Measurements from ENCODE around the gene SLC30A5.
"Not testable (repeated sequence)": the region's sequence is repeated elsewhere in the genome, so short reads cannot be mapped to it uniquely, and the experiment has no call there.

Gene SLC30A5

GRCh38 chr5:69093771-69094482 is at the start of gene SLC30A5:
Gene SLC30A5, plus strand, starts transcription at chr5:69094014. Its CDS starts 242 bp downstream, at chr5:69094256.
- peak within 1 kb of the TSS; percentile 85 for H3K4me2 ChIP-seq (ENCODE audit: low read length)
- no peaks in the 10 kb centered on the region for H3K36me3 ChIP-seq (ENCODE audit: control insufficient read depth, insufficient read depth, low read length)
- H3K9ac ChIP-seq = peak within 1 kb of the TSS; percentile 98
- peak; percentile 97 for TF ChIP-seq CTCF (IDR thresholded peaks at IDR 0.05)
- peaks cover 25% of the 10 kb centered on the region for H3K79me2 ChIP-seq
- H3K4me3 ChIP-seq (ENCODE audit: low read depth, low read length) = peak within 1 kb of the TSS; percentile 77
- peak within 1 kb of the TSS; percentile 99 for H2AFZ ChIP-seq
- H3K9me3 ChIP-seq (ENCODE audit: control insufficient read depth, low read length) = no peaks in the 10 kb centered on the region
- H3K27me3 ChIP-seq (ENCODE audit: control insufficient read depth, insufficient read depth, low read length) = no peaks in the 10 kb centered on the region
- peaks cover 5% of the 10 kb centered on the region for H3K4me1 ChIP-seq
- H3K27ac ChIP-seq = peak within 1 kb of the TSS; percentile 92

GRCh38 chr5:69045213-69045612 is 48.6 kb upstream of the SLC30A5 start:
- H3K9me3 ChIP-seq (ENCODE audit: control insufficient read depth, low read length); H3K27me3 ChIP-seq (ENCODE audit: control insufficient read depth, insufficient read depth, low read length); H3K27ac ChIP-seq; H3K4me2 ChIP-seq (ENCODE audit: low read length); H3K36me3 ChIP-seq (ENCODE audit: control insufficient read depth, insufficient read depth, low read length); H3K9ac ChIP-seq; H3K4me3 ChIP-seq (ENCODE audit: low read depth, low read length); H3K4me1 ChIP-seq; H3K79me2 ChIP-seq: not testable (repeated sequence)
- peak overlapping the region; percentile 39 for H2AFZ ChIP-seq

- Histone ChIP-seq H3K79me2 (no peaks in the 10 kb centered on the region), H3K9ac (no peak overlapping the region), H3K4me3 (ENCODE audit: low read depth, low read length) (no peak overlapping the region), H3K27ac (no peak overlapping the region), H2AFZ (peak overlapping the region; percentile 6), H3K27me3 (ENCODE audit: control insufficient read depth, insufficient read depth, low read length) (no peaks in the 10 kb centered on the region), H3K4me2 (ENCODE audit: low read length) (no peak overlapping the region), H3K9me3 (ENCODE audit: control insufficient read depth, low read length) (no peaks in the 10 kb centered on the region), H3K4me1 (no peaks in the 10 kb centered on the region), H3K36me3 (ENCODE audit: control insufficient read depth, insufficient read depth, low read length) (no peaks in the 10 kb centered on the region)
- no peak for TF ChIP-seq CTCF (IDR thresholded peaks at IDR 0.05)
Measured at GRCh38 chr5:69046375-69046957, 47.3 kb upstream of the SLC30A5 start.

GRCh38 chr5:69048230-69048629 is 45.6 kb upstream of the SLC30A5 start:
- Histone ChIP-seq H3K4me1 (no peaks in the 10 kb centered on the region), H3K27me3 (ENCODE audit: control insufficient read depth, insufficient read depth, low read length) (no peaks in the 10 kb centered on the region), H3K79me2 (no peaks in the 10 kb centered on the region), H3K36me3 (ENCODE audit: control insufficient read depth, insufficient read depth, low read length) (no peaks in the 10 kb centered on the region), H3K4me3 (ENCODE audit: low read depth, low read length) (no peak overlapping the region), H3K9me3 (ENCODE audit: control insufficient read depth, low read length) (no peaks in the 10 kb centered on the region), H2AFZ (no peak overlapping the region), H3K27ac (no peak overlapping the region), H3K9ac (no peak overlapping the region), H3K4me2 (ENCODE audit: low read length) (no peak overlapping the region)
- TF ChIP-seq CTCF (IDR thresholded peaks at IDR 0.05) = peak; percentile 45

- Histone ChIP-seq H3K27me3 (ENCODE audit: control insufficient read depth, insufficient read depth, low read length) (no peaks in the 10 kb centered on the region), H2AFZ (no peak overlapping the region), H3K4me2 (ENCODE audit: low read length) (no peak overlapping the region), H3K9me3 (ENCODE audit: control insufficient read depth, low read length) (no peaks in the 10 kb centered on the region), H3K79me2 (no peaks in the 10 kb centered on the region), H3K9ac (no peak overlapping the region), H3K4me3 (ENCODE audit: low read depth, low read length) (no peak overlapping the region), H3K36me3 (ENCODE audit: control insufficient read depth, insufficient read depth, low read length) (no peaks in the 10 kb centered on the region), H3K27ac (no peak overlapping the region), H3K4me1 (no peaks in the 10 kb centered on the region)
- no peak for TF ChIP-seq CTCF (IDR thresholded peaks at IDR 0.05)
Measured at GRCh38 chr5:69049151-69049550, 44.7 kb upstream of the SLC30A5 start.

Data from parathyroid adenoma (tissue), 2 donors.